Heart right ventricle (tissue), 16 donors: ENCODE results near the gene OGDH. TPM values are rescaled to one million over a fixed set of nuclear protein-coding genes. Genes with fewer than 3 reads are reported as not detected.
A peak's percentile ranks its signal among the peaks of the same experiment; 100 is the strongest.

Source experiments
- ATAC-seq, 8 donors: fragments of 200-7000 bp; cut with Tn5 transposase; one replicate each; pipeline ENCODE4 v1.9.1; 2020; ENCODE audit warnings: mild to moderate bottlenecking in 8 of 8, moderate library complexity in 8 of 8, moderate number of reproducible peaks in 1 of 8
- DNase-seq, 2 donors: peaks; one replicate each; pipeline ENCODE4 v3.0.0-alpha.2; 2020
- H3K27ac ChIP-seq, 10 donors: fragments of 200-600 bp; sonication (generic) in 2 of 10; one replicate each; pipeline versions ENCODE4 v1.5.0 to v1.8.0; 2020 to 2022; ENCODE audit warnings: mild to moderate bottlenecking in 3 of 10
- H3K27me3 ChIP-seq, 7 donors: fragments of 200-600 bp; one replicate each; pipeline ENCODE4 v1.8.0; 2021 to 2022; ENCODE audit warnings: mild to moderate bottlenecking in 2 of 7
- H3K36me3 ChIP-seq, 9 donors: fragments of 200-600 bp; sonication (generic) in 1 of 9; one replicate each; pipeline versions ENCODE4 v1.5.0 to v1.8.0; 2020 to 2022; ENCODE audit warnings: mild to moderate bottlenecking in 2 of 9
- H3K4me1 ChIP-seq, 9 donors: fragments of 200-600 bp; sonication (generic) in 1 of 9; one replicate each; pipeline versions ENCODE4 v1.5.0 to v1.8.0; 2020 to 2022; ENCODE audit warnings: mild to moderate bottlenecking in 4 of 9
- H3K4me3 ChIP-seq, 10 donors: fragments of 200-600 bp; sonication (generic) in 2 of 10; one replicate each; pipeline versions ENCODE4 v1.5.0 to v1.8.0; 2020 to 2022; ENCODE audit warnings: mild to moderate bottlenecking in 7 of 10, moderate library complexity in 2 of 10
- H3K9me3 ChIP-seq, 11 donors: fragments of 200-600 bp in 10 of 11; sonication (generic) in 2 of 11; one replicate each; pipeline versions ENCODE4 v1.5.0 to v1.8.0; 2013 to 2022; ENCODE audit warnings: mild to moderate bottlenecking in 2 of 11, control low read depth in 1 of 11, moderate library complexity in 1 of 11
- WGBS, 2 donors: extraction: QIAGEN DNeasy Blood & Tissue Kit; methylation state at CpG; one replicate each; pipeline ENCODE4 v1.1.7; 2013; ENCODE audit warnings: inconsistent platforms in 1 of 2; 5-methylcytosine and 5-hydroxymethylcytosine counted together
- intact Hi-C, 10 donors: fragments of 100-400 bp; cut with DNase I; formaldehyde crosslinking; loops; one replicate each; pipeline versions ENCODE4 v1.11.1 to v1.14.2; 2022
- polyA plus RNA-seq, 2 donors: library from polyadenylated mRNA; stranded (reverse); fragments of 200-250 nt; gene quantifications; one replicate each; pipeline ENCODE4 v1.2.3, GENCODE V29; 2013
- total RNA-seq, 10 donors: library from RNA; stranded (reverse); fragmentation: NEBNext Ultra II Directional in 3 of 10; extraction: Animal tissue kit (Norgen Biotek cat#: 25700) in 3 of 10; gene quantifications; one replicate each; pipeline versions ENCODE4 v1.2.1 to v1.2.4, GENCODE V29; 2021 to 2023
- TF ChIP-seq, protein P1 (sequence below), 9 donors: fragments of 200-600 bp; sonication (generic) in 2 of 9; IDR thresholded peaks; one replicate each; pipeline versions ENCODE4 v1.5.0 to v1.8.0; 2021 to 2022; ENCODE audit warnings: antibody characterized with exemption in 9 of 9, mild to moderate bottlenecking in 5 of 9, moderate library complexity in 1 of 9
- donor health status: Arrhythmogenic right ventricular cardiomyopathy.
- donor health status: ischemic (EF 13 %, LVEDD 7.1; RV severe dilation, severe dysfunction).
- donor health status: healthy with polysubstance abuse.
- donor health status: DM: no; HTN: yes; CAD: no.
- donor health status: DM: no; HTN: no; CAD: no.
- donor health status: ischemic (EF 25% LVEDD 6.9; RV normal size, moderate dysfunction).
- donor health status: ischemic (EF 25% LVEDD 5.7; RV mildly dilated, moderate dysfunction).
- donor health status: healthy.
- donor health status: DM: yes; HTN: yes; CAD: no.
- donor health status: Ischemic cardiomyopathy.
- donor health status: ischemic (EF 35%, LVEDD 5.7; RV mildly dilated, moderate dysfunction).
- donor health status: nonischemic (EF 11% LVEDD 7.7; RV severe dilation, severe dysfunction).
- donor health status: DM: yes; HTN: yes; CAD: no.
- donor health status: PGD.
- donor health status: ischemic (EF 29% LVEDD 5.4; RV normal size, mild dysfunction).
- donor health status: nonischemic (EF 23%, LVEDD 6.1; RV moderate dilation, normal function).

The OGDH gene
- total and polyA plus RNA-seq, 12 donors, result 202 to 724 (median 672) TPM

DNA sequence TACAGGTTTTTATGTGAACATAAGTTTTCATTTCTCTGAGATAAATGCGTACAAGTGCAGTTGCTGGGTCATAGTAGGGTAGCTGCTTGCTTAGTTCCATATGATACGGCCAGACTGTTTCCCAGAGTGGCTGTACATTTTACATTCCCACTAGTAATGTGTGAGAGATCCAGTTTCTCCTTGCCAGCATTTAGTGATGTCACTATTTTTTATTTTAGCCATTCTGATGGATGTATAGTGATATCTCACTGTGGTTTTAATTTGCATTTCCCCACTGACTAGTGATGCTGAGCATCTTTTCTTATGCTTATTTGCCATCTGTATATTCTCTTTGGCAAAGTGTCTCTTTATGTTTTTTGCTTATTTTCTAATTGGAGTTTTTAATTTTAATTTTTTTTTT is 146.4 kb downstream of the OGDH start:
- DNase-seq (no peak), ATAC-seq (no peak)
- Histone ChIP-seq H3K4me1 (peaks cover 37 to 87% (median 70%) of the 10 kb centered on the region in 9 donors), H3K27me3 (no peaks in the 10 kb centered on the region), H3K27ac (no peak overlapping the region), H3K4me3 (no peak overlapping the region), H3K36me3 (peaks cover 0 to 26% (median 5%) of the 10 kb centered on the region in 9 donors), H3K9me3 (no peaks in the 10 kb centered on the region)
- 93 to 95% methylated on average over 2 of the region's 2 CpGs for WGBS, 2 donors
- TF ChIP-seq, protein P1, sequence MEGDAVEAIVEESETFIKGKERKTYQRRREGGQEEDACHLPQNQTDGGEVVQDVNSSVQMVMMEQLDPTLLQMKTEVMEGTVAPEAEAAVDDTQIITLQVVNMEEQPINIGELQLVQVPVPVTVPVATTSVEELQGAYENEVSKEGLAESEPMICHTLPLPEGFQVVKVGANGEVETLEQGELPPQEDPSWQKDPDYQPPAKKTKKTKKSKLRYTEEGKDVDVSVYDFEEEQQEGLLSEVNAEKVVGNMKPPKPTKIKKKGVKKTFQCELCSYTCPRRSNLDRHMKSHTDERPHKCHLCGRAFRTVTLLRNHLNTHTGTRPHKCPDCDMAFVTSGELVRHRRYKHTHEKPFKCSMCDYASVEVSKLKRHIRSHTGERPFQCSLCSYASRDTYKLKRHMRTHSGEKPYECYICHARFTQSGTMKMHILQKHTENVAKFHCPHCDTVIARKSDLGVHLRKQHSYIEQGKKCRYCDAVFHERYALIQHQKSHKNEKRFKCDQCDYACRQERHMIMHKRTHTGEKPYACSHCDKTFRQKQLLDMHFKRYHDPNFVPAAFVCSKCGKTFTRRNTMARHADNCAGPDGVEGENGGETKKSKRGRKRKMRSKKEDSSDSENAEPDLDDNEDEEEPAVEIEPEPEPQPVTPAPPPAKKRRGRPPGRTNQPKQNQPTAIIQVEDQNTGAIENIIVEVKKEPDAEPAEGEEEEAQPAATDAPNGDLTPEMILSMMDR (IDR thresholded peaks at IDR 0.05), result no peak
- intact Hi-C loops, result loop anchor here in 4 of 10 donors (5.0 to 10.0 kb wide), 4 partner anchors 39 to 168 kb away; partner anchors contain the start of genes H2AZ2 (in 1 of the 4), PPIA (in 1 of the 4) and TMED4 (in 1 of the 4)

DNA sequence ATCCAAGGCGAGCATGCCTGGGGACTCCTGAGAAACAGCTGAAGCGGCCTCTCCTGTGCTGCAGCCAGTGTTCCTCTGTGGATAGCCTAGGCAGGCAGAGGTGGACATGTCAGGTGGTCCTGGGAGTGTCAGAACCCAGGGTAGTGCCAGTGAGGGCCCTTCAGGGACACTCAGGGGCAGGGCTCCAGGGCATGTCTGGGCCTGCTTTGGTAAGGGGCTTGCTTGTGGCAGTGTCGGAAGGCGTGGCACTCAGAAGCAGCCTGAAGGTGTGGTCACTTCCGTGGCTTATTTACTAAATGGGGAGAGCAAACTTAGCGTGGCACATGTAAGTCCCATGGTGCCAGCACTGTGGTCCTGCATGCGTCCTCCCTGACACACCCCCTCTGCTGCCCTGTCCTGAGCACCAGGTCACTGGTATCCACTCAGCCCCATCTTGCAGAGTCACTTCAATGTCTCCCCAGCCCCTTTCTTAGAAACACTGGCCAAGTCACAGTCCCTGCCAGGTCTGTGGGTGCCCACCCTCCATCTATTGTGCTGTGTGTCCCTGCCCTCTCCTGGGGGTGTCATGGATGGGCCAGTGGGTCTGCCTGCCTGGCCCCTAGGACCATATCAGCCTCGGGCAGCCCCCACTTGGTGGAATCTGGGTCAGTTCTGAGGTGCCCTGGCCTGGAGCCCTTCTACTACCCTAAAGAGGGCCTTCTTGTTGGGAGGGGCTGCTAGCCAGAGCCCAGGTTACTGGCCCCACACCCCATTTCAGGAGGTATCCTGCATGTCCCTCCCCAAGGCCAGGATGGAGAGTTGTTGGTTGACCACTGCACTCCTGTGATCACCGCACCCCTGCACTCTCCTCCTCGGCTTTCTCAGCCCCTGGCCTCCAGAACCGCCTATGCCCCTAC is 148.6 kb downstream of the OGDH start:
- ATAC-seq (no peak), DNase-seq (no peak)
- intact Hi-C loops, result loop anchor here in 4 of 10 donors (5.0 to 10.0 kb wide), 4 partner anchors 37 to 170 kb away; partner anchors contain the start of genes H2AZ2 (in 1 of the 4), PPIA (in 1 of the 4) and TMED4 (in 1 of the 4)
- Histone ChIP-seq H3K27ac (peak overlapping the region in 7 of 10 donors; percentile 21 to 49 (median 31)), H3K9me3 (no peaks in the 10 kb centered on the region), H3K27me3 (no peaks in the 10 kb centered on the region), H3K4me1 (peaks cover 32 to 77% (median 63%) of the 10 kb centered on the region in 9 donors), H3K4me3 (no peak overlapping the region), H3K36me3 (peaks cover 0 to 48% (median 13%) of the 10 kb centered on the region in 9 donors)
- TF ChIP-seq, protein P1 (IDR thresholded peaks at IDR 0.05), result no peak
- WGBS, 2 donors, result 86 to 90% methylated on average over 11 of the region's 11 CpGs

DNA sequence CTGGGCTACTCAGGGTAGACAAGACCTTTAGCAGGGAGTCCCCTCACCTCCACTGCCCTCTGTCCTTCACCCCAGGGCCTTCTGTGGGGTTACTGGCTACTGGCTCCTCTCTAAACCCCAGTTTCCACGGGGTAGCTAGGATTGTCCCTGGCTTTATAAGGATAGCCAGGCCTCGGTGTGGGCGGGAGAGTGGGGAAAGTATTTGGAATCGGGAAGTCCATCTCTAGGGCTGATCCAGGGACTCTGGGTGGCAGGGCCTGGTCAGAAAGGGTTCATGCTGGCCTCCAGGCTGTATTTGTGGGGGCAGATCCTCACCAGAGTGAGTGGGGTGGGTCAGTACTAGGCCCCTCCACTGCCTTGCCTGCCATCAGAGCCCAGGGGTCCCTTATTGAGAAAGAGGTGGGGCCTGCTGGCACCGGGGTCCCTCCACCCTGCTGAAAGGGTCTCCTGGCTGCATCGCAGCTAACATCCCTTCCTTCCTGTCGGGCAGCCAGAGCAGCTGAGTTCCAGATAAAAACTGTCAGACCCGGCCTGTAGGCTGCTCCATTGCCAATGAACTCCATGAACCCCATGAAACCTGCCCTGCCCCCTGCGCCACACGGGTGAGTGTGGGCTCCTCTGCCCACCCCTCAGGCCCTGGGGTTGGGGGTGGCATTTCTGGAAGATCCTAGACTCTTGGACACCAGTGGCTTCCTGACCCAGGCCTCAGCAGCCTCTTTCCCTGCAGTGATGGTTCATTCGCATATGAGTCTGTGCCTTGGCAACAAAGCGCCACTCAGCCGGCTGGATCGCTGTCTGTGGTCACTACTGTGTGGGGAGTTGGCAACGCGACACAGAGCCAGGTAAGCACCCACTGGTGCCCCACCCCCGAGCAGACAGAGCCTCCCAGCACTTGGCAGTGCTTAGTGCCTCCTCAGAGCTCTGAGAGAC is 149.5 kb downstream of the OGDH start:
- Histone ChIP-seq H3K4me3 (no peak overlapping the region), H3K27me3 (no peaks in the 10 kb centered on the region), H3K4me1 (peaks cover 28 to 67% (median 53%) of the 10 kb centered on the region in 9 donors), H3K27ac (peak overlapping the region in 9 of 10 donors; percentile 10 to 50 (median 37)), H3K36me3 (peaks cover 0 to 55% (median 13%) of the 10 kb centered on the region in 9 donors), H3K9me3 (no peaks in the 10 kb centered on the region)
- ATAC-seq (peak in 5 of 8 donors; percentile 9 to 20 (median 9)), DNase-seq (no peak)
- TF ChIP-seq, protein P1 (IDR thresholded peaks at IDR 0.05), result no peak
- intact Hi-C loops, result loop anchor here in 1 of 10 donors (10.0 kb wide), 1 partner anchor 171 kb away; the partner anchor contains the start of gene TMED4
- WGBS, 2 donors, result 56% methylated on average over 17 of the region's 17 CpGs
